MM.1S (cell line): ENCODE data around the gene TOR1AIP2.

ENCODE experiments used
- DNase-seq: peaks from one replicate; pipeline ENCODE4 v3.0.0-alpha.2; 2015
- H2AFZ ChIP-seq: fragments of 300-600 bp; sonication (generic); 2 replicates; pipeline ENCODE4 v1.6.0; 2016; ENCODE audit warnings: antibody characterized with exemption, low read length
- H3F3A ChIP-seq: fragments of 300-600 bp; sonication (generic); 2 replicates; pipeline ENCODE4 v1.6.1; 2016; ENCODE audit warnings: mild to moderate bottlenecking, antibody characterized with exemption, low read length, moderate library complexity, mixed read lengths; ENCODE audit not compliant: insufficient read depth
- H3K27ac ChIP-seq: fragments of 300-600 bp; sonication (generic); 2 replicates; pipeline ENCODE4 v1.5.1; 2016; ENCODE audit warnings: mild to moderate bottlenecking, low read length
- H3K27me3 ChIP-seq: fragments of 300-600 bp; sonication (generic); replicated peaks from 2 replicates; pipeline ENCODE4 v1.6.0; 2016; ENCODE audit warnings: low read length; ENCODE audit not compliant: insufficient read depth
- H3K36me3 ChIP-seq: fragments of 300-600 bp; sonication (generic); replicated peaks from 2 replicates; pipeline ENCODE4 v1.6.1; 2016; ENCODE audit warnings: mild to moderate bottlenecking, low read length, mixed read lengths; ENCODE audit not compliant: insufficient read depth
- H3K4me1 ChIP-seq: fragments of 300-600 bp; sonication (generic); 2 replicates; pipeline ENCODE4 v1.6.1; 2016; ENCODE audit warnings: low read length, mixed read lengths
- H3K4me2 ChIP-seq: fragments of 300-600 bp; sonication (generic); 2 replicates; pipeline ENCODE4 v1.6.0; 2016; ENCODE audit warnings: low read depth, low read length
- H3K4me3 ChIP-seq: fragments of 300-600 bp; sonication (generic); 2 replicates; pipeline ENCODE4 v1.5.1; 2016; ENCODE audit warnings: low read length, mixed read lengths
- H3K79me2 ChIP-seq: fragments of 300-600 bp; sonication (generic); 2 replicates; pipeline ENCODE4 v1.6.1; 2016; ENCODE audit warnings: mixed run types, low read length, mixed read lengths
- H3K9ac ChIP-seq: fragments of 300-600 bp; sonication (generic); 2 replicates; pipeline ENCODE4 v1.6.1; 2016; ENCODE audit warnings: low read length, mixed read lengths
- H3K9me2 ChIP-seq: fragments of 300-600 bp; sonication (generic); replicated peaks from 2 replicates; pipeline ENCODE4 v1.6.1; 2016; ENCODE audit warnings: mild to moderate bottlenecking, low read length, mixed read lengths; ENCODE audit not compliant: insufficient read depth
- H3K9me3 ChIP-seq: fragments of 300-600 bp; sonication (generic); replicated peaks from 2 replicates; pipeline ENCODE4 v1.6.1; 2016; ENCODE audit warnings: mild to moderate bottlenecking, low read length, mixed read lengths; ENCODE audit not compliant: insufficient read depth
- H4K20me1 ChIP-seq: fragments of 300-600 bp; sonication (generic); 2 replicates; pipeline ENCODE4 v1.6.1; 2016; ENCODE audit warnings: mild to moderate bottlenecking, low read length, moderate library complexity, mixed read lengths; ENCODE audit not compliant: insufficient read depth
- EZH2 ChIP-seq: fragments of 300-600 bp; sonication (generic); optimal IDR thresholded peaks from 2 replicates; pipeline ENCODE3; 2017; ENCODE audit warnings: low read depth, mild to moderate bottlenecking, antibody characterized with exemption, low read length, mixed read lengths
- EZH2phosphoT487 ChIP-seq: fragments of 300-600 bp; sonication (generic); IDR thresholded peaks from 2 replicates; pipeline ENCODE4 v1.6.1; 2018; ENCODE audit warnings: antibody characterized with exemption, low read length
- TF ChIP-seq, protein P1 (sequence below): fragments of 300-600 bp; sonication (generic); IDR thresholded peaks from 2 replicates; pipeline ENCODE4 v1.5.1; 2016; ENCODE audit warnings: antibody characterized with exemption, low read length, mixed read lengths

The TOR1AIP2 gene

DNA sequence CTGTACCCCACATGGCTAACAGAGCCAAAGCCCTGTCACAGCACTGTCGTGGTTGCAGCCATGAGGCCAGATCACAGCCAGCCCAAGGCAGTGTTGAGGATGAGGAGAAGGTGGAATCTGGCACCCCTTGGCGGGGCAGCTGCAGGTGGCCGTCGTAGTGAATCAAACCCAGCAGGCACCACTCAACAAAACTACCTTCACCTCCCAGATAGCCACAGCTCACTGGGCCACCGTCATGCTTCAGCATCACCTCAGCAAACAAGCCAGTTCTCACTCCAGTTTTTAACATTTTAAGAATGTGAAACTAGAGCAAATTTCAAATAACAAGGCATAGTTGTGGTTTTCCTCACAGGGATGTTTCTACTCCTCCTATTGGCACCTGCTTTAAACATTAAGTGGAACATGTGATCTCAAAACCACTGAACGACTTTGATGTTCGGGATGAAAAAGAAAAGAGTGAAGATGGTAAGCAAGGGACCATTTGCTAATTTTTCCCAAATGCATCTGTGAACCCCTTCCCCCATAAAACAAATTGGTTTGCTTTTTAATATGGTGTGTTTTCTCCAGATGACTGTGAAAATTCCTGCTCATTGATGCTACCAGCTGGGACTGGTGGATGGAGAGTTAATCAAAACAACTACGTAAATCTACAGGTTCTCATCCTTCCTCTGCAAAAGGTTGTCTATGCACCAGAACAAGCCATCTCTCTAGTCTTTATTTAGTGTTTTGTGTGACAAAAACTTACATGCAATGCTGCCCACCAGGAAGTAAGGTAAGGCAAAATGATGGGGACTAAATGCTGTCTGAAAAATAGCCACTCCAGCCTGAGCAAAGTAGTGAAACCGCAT lies 45.5 kb downstream of the TOR1AIP2 start:
- peaks cover 17% of the 10 kb centered on the region for H3K4me1 ChIP-seq
- H3K9ac ChIP-seq, result peak overlapping the region; percentile 33
- peak overlapping the region; percentile 27 for H2AFZ ChIP-seq

DNA sequence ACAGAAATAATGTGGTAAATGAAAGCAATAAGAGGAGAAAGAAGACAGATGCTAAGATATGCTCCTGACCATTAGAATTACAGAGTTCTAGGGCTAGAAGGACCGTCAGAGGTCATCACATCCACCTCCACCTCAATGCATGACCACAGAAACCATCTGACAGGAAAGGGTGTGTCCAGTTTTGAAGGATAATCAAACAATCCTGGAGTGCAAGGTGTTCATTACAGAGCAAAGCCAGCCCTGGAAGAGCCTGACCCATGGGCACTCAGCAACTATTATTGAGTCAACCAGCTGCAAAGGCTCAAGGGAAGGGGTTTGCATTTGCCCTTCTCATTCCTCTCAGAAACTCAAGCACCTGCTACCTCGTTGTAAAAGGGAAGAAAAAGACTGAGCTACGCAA lies 46.4 kb downstream of the TOR1AIP2 start:
- H3K9me3 ChIP-seq, result no peaks in the 10 kb centered on the region
- H3K79me2 ChIP-seq, result no peaks in the 10 kb centered on the region
- H3K4me2 ChIP-seq, result peak overlapping the region; percentile 60
- H3K9ac ChIP-seq, result peak overlapping the region; percentile 33; the same call in 1 of the 2 replicates
- peak; percentile 48 for DNase-seq
- peaks cover 20% of the 10 kb centered on the region for H3F3A ChIP-seq
- H3K4me3 ChIP-seq, result peak overlapping the region; percentile 38; the same call in 1 of the 2 replicates
- peaks cover 17% of the 10 kb centered on the region for H3K4me1 ChIP-seq
- peak overlapping the region; percentile 79 for H3K27ac ChIP-seq
- H4K20me1 ChIP-seq, result no peaks in the 10 kb centered on the region
- no peaks in the 10 kb centered on the region for H3K27me3 ChIP-seq
- H2AFZ ChIP-seq, result peak overlapping the region; percentile 27
- TF ChIP-seq EZH2 (no peak), EZH2phosphoT487 (no peak)
- TF ChIP-seq, protein P1, sequence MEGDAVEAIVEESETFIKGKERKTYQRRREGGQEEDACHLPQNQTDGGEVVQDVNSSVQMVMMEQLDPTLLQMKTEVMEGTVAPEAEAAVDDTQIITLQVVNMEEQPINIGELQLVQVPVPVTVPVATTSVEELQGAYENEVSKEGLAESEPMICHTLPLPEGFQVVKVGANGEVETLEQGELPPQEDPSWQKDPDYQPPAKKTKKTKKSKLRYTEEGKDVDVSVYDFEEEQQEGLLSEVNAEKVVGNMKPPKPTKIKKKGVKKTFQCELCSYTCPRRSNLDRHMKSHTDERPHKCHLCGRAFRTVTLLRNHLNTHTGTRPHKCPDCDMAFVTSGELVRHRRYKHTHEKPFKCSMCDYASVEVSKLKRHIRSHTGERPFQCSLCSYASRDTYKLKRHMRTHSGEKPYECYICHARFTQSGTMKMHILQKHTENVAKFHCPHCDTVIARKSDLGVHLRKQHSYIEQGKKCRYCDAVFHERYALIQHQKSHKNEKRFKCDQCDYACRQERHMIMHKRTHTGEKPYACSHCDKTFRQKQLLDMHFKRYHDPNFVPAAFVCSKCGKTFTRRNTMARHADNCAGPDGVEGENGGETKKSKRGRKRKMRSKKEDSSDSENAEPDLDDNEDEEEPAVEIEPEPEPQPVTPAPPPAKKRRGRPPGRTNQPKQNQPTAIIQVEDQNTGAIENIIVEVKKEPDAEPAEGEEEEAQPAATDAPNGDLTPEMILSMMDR, result no peak
- H3K36me3 ChIP-seq, result no peaks in the 10 kb centered on the region
- H3K9me2 ChIP-seq, result no peaks in the 10 kb centered on the region

More for the DNA sequence above, 45.5 kb downstream of the TOR1AIP2 start:
- H3K4me2 ChIP-seq, result peak overlapping the region; percentile 60
- no peaks in the 10 kb centered on the region for H3K36me3 ChIP-seq
- DNase-seq, result peak; percentile 94
- no peak for TF ChIP-seq EZH2phosphoT487
- TF ChIP-seq, protein P1, result 0 out of 2 replicates have a peak, but pooled peaks have one; percentile 13
- H3K79me2 ChIP-seq, result no peaks in the 10 kb centered on the region
- H3K27me3 ChIP-seq, result no peaks in the 10 kb centered on the region
- no peaks in the 10 kb centered on the region for H4K20me1 ChIP-seq
- no peaks in the 10 kb centered on the region for H3K9me3 ChIP-seq
- peak overlapping the region; percentile 38 for H3K4me3 ChIP-seq
- H3K9me2 ChIP-seq, result no peaks in the 10 kb centered on the region
- H3F3A ChIP-seq, result peaks cover 20% of the 10 kb centered on the region
- peak overlapping the region; percentile 79 for H3K27ac ChIP-seq

GRCh38 chr1:179828554-179829110 lies 49.0 kb downstream of the TOR1AIP2 start:
- no peak for DNase-seq
- no peaks in the 10 kb centered on the region for H4K20me1 ChIP-seq
- H3K4me2 ChIP-seq, result no peak overlapping the region
- H3K27ac ChIP-seq, result no peak overlapping the region
- H3K27me3 ChIP-seq, result no peaks in the 10 kb centered on the region
- H3K9ac ChIP-seq, result no peak overlapping the region
- no peaks in the 10 kb centered on the region for H3K79me2 ChIP-seq
- no peaks in the 10 kb centered on the region for H3K9me3 ChIP-seq
- H2AFZ ChIP-seq, result no peak overlapping the region
- H3K4me3 ChIP-seq, result no peak overlapping the region
- H3K36me3 ChIP-seq, result no peaks in the 10 kb centered on the region
- TF ChIP-seq EZH2 (no peak), EZH2phosphoT487 (no peak)
- TF ChIP-seq, protein P1, result no peak
- H3K4me1 ChIP-seq, result peaks cover 17% of the 10 kb centered on the region
- H3K9me2 ChIP-seq, result no peaks in the 10 kb centered on the region
- peaks cover 20% of the 10 kb centered on the region for H3F3A ChIP-seq
